GM23248 (cell line): ENCODE data around the gene ZSCAN20.

Experiments used
- EZH2 ChIP-seq: fragments of 200-600 bp; sonication (generic); IDR thresholded peaks from 2 replicates; pipeline ENCODE4 v1.6.1; 2018; ENCODE audit warnings: antibody characterized with exemption, mild to moderate bottlenecking; ENCODE audit not compliant: insufficient read depth, poor library complexity, severe bottlenecking
- EZH2phosphoT487 ChIP-seq: fragments of 200-600 bp; sonication (generic); IDR thresholded peaks from 2 replicates; pipeline ENCODE4 v1.6.1; 2018; ENCODE audit warnings: antibody characterized with exemption, moderate library complexity, mild to moderate bottlenecking, low read depth; ENCODE audit not compliant: insufficient read depth

GRCh38 chr1:33433509-33434362 lies 38.7 kb upstream of the ZSCAN20 start:
- TF ChIP-seq EZH2 (no peak), EZH2phosphoT487 (peak; percentile 97)
